GM12878 (cell line): Measurements from ENCODE around the gene ENTPD6. TPM values are rescaled to one million over a fixed set of nuclear protein-coding genes. Genes with fewer than 3 reads are reported as not detected.

Experiments
- ASH2L ChIP-seq: fragments of 300-600, 200-600 bp; sonication (generic); IDR thresholded peaks from 2 replicates; pipeline ENCODE4 v1.6.1; 2017; ENCODE audit warnings: low read depth, mild to moderate bottlenecking, borderline replicate concordance
- CBFB ChIP-seq: IDR thresholded peaks from 2 replicates; pipeline ENCODE4 v1.6.1; 2016; ENCODE audit warnings: antibody characterized with exemption, low read depth
- CBX3 ChIP-seq: fragments of 200-600 bp; sonication (generic); IDR thresholded peaks from 2 replicates; pipeline ENCODE4 v1.6.1; 2016; ENCODE audit warnings: low read depth, borderline replicate concordance
- CREB1 ChIP-seq: IDR thresholded peaks from 2 replicates; pipeline ENCODE4 v1.6.1; 2012; ENCODE audit warnings: low read depth, mild to moderate bottlenecking, inconsistent platforms
- DPF2 ChIP-seq: fragments of 450-650 bp; IDR thresholded peaks from 2 replicates; pipeline ENCODE4 v1.6.1; 2017; ENCODE audit warnings: mild to moderate bottlenecking
- EED ChIP-seq: sonication (generic); IDR thresholded peaks from 2 replicates; pipeline ENCODE4 v1.6.1; 2016; ENCODE audit warnings: antibody characterized with exemption, low read depth
- ESRRA ChIP-seq: IDR thresholded peaks from 2 replicates; pipeline ENCODE4 v1.6.1; 2012; ENCODE audit warnings: mild to moderate bottlenecking, low read length, improper control_type of control experiment
- HDAC6 ChIP-seq: fragments of 200-600 bp; sonication (generic); IDR thresholded peaks from one replicate; pipeline ENCODE4 v1.8.0; 2017; ENCODE audit warnings: antibody characterized with exemption; ENCODE audit not compliant: unreplicated experiment
- HDGF ChIP-seq: fragments of 450-650 bp; IDR thresholded peaks from 2 replicates; pipeline ENCODE4 v1.6.1; 2016; ENCODE audit warnings: antibody characterized with exemption
- IKZF1 ChIP-seq: fragments of 450-650 bp; conservative IDR thresholded peaks from 2 replicates; pipeline ENCODE4 v1.6.1; 2017; ENCODE audit warnings: antibody characterized with exemption, mild to moderate bottlenecking
- KLF5 ChIP-seq: fragments of 450-650 bp; IDR thresholded peaks from 2 replicates; pipeline ENCODE4 v1.6.1; 2014; ENCODE audit warnings: mild to moderate bottlenecking; ENCODE audit not compliant: partially characterized antibody
- LARP7 ChIP-seq: fragments of 450-650 bp; IDR thresholded peaks from 2 replicates; pipeline ENCODE4 v1.6.1; 2017; ENCODE audit warnings: mild to moderate bottlenecking
- NR2F1 ChIP-seq: fragments of 450-650 bp; conservative IDR thresholded peaks from 2 replicates; pipeline ENCODE4 v1.6.1; 2017; ENCODE audit warnings: mild to moderate bottlenecking
- PAX5 ChIP-seq: IDR thresholded peaks from 2 replicates; pipeline ENCODE4 v1.6.1; 2011; ENCODE audit warnings: low read depth, low read length, borderline replicate concordance
- PML ChIP-seq: IDR thresholded peaks from 2 replicates; pipeline ENCODE4 v1.6.1; 2012; ENCODE audit warnings: low read length, inconsistent platforms
- RB1 ChIP-seq: fragments of 450-650 bp; formaldehyde crosslinking; IDR thresholded peaks from 2 replicates; pipeline ENCODE4 v1.6.1; 2017; ENCODE audit warnings: mild to moderate bottlenecking, borderline replicate concordance
- RUNX3 ChIP-seq: IDR thresholded peaks from 2 replicates; pipeline ENCODE4 v1.6.1; 2012; ENCODE audit warnings: low read length, inconsistent platforms
- TAF1 ChIP-seq: IDR thresholded peaks from 2 replicates; pipeline ENCODE4 v1.6.1; 2011; ENCODE audit warnings: mild to moderate bottlenecking, low read depth, low read length, borderline replicate concordance
- YBX1 ChIP-seq: fragments of 450-650 bp; IDR thresholded peaks from 2 replicates; pipeline ENCODE4 v1.6.1; 2016; ENCODE audit warnings: antibody characterized with exemption
- polyA plus RNA-seq, 11 experiments: library from polyadenylated mRNA; depleted of rRNA in 4 of 11; unstranded in 6 of 11; stranded (reverse) in 5 of 11; fragments of >200 nt; fragmentation: Nextera tagmentation in 4 of 11; fragmentation: Illumina TruSeq in 1 of 11; extraction: Ambion mirVana in 4 of 11; extraction: Trizol in 1 of 11; gene quantifications; 1 replicate in 1 of 11; 2 replicates in 10 of 11; pipeline versions ENCODE4 v1.2.1 to v1.2.3, GENCODE V29; 2011 to 2016; ENCODE audit warnings: inconsistent platforms in 2 of 11, missing spikeins in 2 of 11, low read depth in 1 of 11
- total RNA-seq, 4 experiments: library from RNA; depleted of rRNA in 3 of 4; stranded (reverse); fragments of >200 nt in 3 of 4; fragmentation: Illumina TruSeq in 1 of 4; extraction: Trizol in 1 of 4; gene quantifications; 2 replicates each; pipeline versions ENCODE4 v1.2.1 to v1.2.3, GENCODE V29; 2013 to 2021
- TF ChIP-seq, protein P1 (sequence below): IDR thresholded peaks from 2 replicates; pipeline ENCODE4 v1.6.1; 2011; ENCODE audit warnings: mild to moderate bottlenecking, low read depth, low read length, moderate library complexity; ENCODE audit not compliant: insufficient replicate concordance
- TF ChIP-seq, protein P2 (sequence below): fragments of 450-650 bp; IDR thresholded peaks from 2 replicates; pipeline ENCODE4 v1.6.1; 2017; ENCODE audit warnings: mild to moderate bottlenecking, moderate library complexity
- TF ChIP-seq, protein P3 (sequence below): fragments of 450-650 bp; IDR thresholded peaks from 2 replicates; pipeline ENCODE4 v1.6.1; 2018; ENCODE audit warnings: borderline replicate concordance, mild to moderate bottlenecking; ENCODE audit not compliant: partially characterized antibody
- TF ChIP-seq, protein P4 (sequence below): IDR thresholded peaks from 2 replicates; pipeline ENCODE4 v1.6.1; 2012; ENCODE audit warnings: low read depth, low read length, improper control_type of control experiment

Gene ENTPD6
- total and polyA plus RNA-seq, 10 of the 15 experiments (the other 5 are each of a cell fraction or from before 2014, with no cell fraction given) = 0.53 to 45.4 (median 31.1) TPM

DNA sequence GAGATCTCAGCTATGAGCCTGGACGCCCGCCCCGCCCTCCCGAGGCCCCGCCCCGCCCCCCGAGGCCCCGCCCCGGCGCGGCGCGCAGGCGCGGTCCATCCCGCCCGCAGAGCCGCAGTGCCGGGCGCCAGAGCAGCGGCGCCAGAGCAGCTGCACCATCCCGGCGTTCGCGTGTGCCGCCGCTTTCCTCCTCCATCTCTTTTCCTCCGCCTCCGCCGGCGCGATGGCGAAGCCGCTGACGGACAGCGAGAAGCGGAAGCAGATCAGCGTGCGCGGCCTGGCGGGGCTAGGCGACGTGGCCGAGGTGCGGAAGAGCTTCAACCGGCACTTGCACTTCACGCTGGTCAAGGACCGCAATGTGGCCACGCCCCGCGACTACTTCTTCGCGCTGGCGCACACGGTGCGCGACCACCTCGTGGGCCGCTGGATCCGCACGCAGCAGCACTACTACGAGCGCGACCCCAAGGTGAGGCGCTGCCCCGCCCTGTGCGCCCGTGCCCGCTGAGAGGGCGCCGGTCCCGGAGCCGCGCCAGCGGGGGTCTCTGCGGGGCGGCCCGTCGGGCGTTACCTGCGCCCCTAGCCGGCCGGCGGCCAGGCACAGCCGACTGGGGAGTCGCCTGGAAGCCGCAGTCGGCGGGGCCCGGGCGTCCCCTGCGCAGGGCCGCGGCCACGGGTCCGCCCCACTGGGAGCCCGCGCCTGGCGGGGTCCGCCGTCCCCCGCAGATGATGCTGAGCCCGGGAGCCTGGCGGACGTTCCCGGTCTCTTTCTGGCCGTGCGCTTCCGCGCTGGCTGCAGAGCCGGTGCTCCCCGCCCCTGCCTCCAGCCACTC lies 52.7 kb downstream of the ENTPD6 start, which contains the start of gene PYGB (continued):
- TF ChIP-seq PAX5 = peak; percentile 57; the same call in 1 of the 2 replicates
- TF ChIP-seq, protein P1, sequence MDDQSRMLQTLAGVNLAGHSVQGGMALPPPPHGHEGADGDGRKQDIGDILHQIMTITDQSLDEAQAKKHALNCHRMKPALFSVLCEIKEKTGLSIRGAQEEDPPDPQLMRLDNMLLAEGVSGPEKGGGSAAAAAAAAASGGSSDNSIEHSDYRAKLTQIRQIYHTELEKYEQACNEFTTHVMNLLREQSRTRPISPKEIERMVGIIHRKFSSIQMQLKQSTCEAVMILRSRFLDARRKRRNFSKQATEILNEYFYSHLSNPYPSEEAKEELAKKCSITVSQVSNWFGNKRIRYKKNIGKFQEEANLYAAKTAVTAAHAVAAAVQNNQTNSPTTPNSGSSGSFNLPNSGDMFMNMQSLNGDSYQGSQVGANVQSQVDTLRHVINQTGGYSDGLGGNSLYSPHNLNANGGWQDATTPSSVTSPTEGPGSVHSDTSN = peak; percentile 82
- peak; percentile 54 for TF ChIP-seq RUNX3
- TF ChIP-seq NR2F1 = peak; percentile 69
- TF ChIP-seq EED = peak; percentile 42; the same call in 1 of the 2 replicates
- no peak for TF ChIP-seq KLF5
- peak; percentile 74; the same call in 1 of the 2 replicates for TF ChIP-seq TAF1
- TF ChIP-seq, protein P2, sequence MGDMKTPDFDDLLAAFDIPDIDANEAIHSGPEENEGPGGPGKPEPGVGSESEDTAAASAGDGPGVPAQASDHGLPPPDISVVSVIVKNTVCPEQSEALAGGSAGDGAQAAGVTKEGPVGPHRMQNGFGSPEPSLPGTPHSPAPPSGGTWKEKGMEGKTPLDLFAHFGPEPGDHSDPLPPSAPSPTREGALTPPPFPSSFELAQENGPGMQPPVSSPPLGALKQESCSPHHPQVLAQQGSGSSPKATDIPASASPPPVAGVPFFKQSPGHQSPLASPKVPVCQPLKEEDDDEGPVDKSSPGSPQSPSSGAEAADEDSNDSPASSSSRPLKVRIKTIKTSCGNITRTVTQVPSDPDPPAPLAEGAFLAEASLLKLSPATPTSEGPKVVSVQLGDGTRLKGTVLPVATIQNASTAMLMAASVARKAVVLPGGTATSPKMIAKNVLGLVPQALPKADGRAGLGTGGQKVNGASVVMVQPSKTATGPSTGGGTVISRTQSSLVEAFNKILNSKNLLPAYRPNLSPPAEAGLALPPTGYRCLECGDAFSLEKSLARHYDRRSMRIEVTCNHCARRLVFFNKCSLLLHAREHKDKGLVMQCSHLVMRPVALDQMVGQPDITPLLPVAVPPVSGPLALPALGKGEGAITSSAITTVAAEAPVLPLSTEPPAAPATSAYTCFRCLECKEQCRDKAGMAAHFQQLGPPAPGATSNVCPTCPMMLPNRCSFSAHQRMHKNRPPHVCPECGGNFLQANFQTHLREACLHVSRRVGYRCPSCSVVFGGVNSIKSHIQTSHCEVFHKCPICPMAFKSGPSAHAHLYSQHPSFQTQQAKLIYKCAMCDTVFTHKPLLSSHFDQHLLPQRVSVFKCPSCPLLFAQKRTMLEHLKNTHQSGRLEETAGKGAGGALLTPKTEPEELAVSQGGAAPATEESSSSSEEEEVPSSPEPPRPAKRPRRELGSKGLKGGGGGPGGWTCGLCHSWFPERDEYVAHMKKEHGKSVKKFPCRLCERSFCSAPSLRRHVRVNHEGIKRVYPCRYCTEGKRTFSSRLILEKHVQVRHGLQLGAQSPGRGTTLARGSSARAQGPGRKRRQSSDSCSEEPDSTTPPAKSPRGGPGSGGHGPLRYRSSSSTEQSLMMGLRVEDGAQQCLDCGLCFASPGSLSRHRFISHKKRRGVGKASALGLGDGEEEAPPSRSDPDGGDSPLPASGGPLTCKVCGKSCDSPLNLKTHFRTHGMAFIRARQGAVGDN = peak; percentile 73; the same call in 1 of the 2 replicates
- peak; percentile 81 for TF ChIP-seq LARP7
- peak; percentile 58; the same call in 1 of the 2 replicates for TF ChIP-seq RB1
- TF ChIP-seq ESRRA = no peak
- TF ChIP-seq ASH2L = no peak
- TF ChIP-seq, protein P3, sequence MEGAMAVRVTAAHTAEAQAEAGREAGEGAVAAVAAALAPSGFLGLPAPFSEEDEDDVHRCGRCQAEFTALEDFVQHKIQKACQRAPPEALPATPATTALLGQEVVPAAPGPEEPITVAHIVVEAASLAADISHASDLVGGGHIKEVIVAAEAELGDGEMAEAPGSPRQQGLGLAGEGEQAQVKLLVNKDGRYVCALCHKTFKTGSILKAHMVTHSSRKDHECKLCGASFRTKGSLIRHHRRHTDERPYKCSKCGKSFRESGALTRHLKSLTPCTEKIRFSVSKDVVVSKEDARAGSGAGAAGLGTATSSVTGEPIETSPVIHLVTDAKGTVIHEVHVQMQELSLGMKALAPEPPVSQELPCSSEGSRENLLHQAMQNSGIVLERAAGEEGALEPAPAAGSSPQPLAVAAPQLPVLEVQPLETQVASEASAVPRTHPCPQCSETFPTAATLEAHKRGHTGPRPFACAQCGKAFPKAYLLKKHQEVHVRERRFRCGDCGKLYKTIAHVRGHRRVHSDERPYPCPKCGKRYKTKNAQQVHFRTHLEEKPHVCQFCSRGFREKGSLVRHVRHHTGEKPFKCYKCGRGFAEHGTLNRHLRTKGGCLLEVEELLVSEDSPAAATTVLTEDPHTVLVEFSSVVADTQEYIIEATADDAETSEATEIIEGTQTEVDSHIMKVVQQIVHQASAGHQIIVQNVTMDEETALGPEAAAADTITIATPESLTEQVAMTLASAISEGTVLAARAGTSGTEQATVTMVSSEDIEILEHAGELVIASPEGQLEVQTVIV = peak; percentile 37
- no peak for TF ChIP-seq CBX3
- peak; percentile 75 for TF ChIP-seq IKZF1
- TF ChIP-seq PML = 0 out of 2 replicates have a peak, but pooled peaks have one; percentile 36
- peak; percentile 72; the same call in 1 of the 2 replicates for TF ChIP-seq HDGF
- peak; percentile 42; the same call in 1 of the 2 replicates for TF ChIP-seq CBFB
- TF ChIP-seq, protein P4, sequence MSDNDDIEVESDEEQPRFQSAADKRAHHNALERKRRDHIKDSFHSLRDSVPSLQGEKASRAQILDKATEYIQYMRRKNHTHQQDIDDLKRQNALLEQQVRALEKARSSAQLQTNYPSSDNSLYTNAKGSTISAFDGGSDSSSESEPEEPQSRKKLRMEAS = peak; percentile 86
- peak; percentile 84 for TF ChIP-seq DPF2
- TF ChIP-seq HDAC6 = peak; percentile 18
- TF ChIP-seq YBX1 = no peak
- 0 out of 2 replicates have a peak, but pooled peaks have one; percentile 59 for TF ChIP-seq CREB1
